GM19023 (cell line): ENCODE measurements around the gene DOC2A.

Source experiments
- ATAC-seq: cut with Tn5 transposase; IDR thresholded peaks from one replicate; pipeline ENCODE4 v1.9.1; 2021; ENCODE audit warnings: mild to moderate bottlenecking, moderate library complexity; ENCODE audit not compliant: unreplicated experiment

DOC2A gene

DNA sequence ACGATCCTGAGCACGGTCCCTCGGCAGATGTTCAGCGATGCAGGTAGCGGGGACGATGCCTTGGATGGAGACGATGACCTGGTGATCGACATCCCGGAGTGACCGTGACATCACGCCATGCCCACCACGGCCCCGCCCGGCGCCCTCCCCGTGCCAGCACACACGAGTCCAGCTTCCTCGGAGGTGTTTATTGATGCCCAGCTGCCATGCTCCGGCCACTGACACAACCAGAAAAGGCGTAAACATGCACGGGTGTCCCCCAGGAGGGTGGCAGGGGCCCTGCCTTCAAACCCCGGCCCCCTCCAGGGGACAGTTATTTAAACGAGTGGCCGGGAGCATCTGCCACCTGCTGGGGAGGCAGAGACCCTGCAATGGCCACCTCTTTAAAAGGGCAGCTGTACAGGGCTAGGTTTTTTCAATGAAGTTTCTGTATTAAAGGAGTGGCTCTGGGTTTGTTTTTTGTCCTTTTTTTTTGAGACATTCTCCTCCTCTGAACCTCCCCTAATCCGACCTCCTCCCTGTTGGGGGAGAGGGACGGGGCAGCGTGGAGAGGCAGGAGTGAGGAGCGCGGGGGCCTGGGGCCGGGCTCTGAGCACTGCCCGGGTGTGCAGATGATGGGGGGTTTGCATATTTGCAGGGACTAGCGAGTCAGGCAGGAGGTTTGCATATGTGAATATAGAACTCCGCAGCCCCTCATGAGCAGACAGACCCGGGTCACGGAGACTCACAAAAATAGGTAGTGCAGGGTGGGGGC lies 5.3 kb downstream of the DOC2A start:
- ATAC-seq: no peak

DNA sequence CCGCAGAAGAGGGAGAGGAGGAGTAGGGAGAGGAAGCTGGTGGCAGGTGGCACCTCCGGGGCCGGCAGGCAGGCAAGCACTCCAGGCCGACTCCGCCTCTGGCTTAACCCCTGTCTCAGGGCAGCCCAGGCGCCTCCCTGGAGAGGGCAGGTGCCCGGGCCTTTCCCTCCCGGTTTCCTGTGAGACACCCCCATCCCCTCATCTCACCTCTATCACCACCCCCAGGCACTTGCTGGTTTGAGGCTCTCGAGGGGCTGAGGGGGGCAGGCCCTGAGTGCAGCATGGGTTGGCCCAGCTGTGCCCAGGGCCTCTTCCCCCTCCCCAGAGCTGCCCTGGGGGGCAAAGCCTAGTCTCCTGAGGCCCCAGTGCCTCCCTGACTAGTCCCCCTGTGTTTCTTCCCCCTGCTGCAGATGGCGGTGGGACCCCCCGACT lies 6.0 kb downstream of the DOC2A start:
- ATAC-seq: no peak

DNA sequence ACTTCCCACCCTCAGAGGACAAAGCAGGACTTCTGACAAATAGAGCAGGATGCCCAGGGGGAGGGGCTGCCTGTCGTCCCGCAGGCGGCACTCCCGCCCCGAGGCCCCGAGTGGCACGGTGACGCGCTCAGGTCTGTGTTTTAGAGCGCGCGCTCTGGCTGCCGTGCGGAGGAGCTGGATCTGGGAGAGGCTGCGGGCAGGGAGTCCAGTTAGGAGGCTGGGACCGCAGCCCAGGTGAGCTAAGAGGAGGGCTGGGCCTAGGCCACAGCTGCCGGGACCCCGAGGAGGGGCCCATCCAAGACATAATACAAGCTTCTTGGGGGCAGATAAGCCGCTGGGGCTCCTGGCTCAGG lies 6.4 kb downstream of the DOC2A start:
- no peak for ATAC-seq

DNA sequence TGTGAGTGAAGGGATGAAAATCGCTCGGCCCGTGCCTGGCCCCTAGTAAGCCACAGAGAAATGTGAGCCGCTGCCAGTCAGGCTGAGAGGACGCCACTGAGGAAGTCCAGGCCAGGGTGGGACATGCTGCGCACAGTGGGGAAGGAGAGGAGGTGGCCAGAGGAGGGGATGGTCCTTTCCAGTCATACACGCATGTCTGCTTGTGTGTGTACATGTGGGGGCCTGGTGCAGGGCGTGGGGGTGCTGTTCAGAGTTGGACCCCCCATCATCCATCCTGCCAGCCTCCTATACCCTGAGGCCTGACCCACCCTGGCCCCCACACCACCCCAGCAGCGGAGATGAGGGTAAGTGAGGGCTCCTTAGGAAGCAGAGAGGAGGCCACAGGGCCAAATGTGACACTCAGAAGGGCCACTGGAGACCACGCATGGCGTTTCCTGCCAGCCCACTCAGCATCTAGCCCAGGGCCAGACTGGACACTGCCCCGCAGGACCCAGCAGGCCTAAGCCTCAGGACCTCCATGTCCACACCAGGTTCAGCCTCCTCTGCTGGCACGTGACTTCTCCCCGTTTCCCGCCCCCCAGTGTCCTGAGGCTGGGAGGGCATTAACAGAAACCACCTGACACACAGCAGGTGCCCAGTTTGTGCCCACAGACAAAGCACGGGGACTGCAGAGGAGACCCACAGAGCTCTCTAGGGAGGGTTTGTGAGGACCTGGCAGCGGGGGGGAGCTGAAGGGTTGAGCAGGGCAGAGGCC lies 7.0 kb downstream of the DOC2A start:
- ATAC-seq: no peak

DNA sequence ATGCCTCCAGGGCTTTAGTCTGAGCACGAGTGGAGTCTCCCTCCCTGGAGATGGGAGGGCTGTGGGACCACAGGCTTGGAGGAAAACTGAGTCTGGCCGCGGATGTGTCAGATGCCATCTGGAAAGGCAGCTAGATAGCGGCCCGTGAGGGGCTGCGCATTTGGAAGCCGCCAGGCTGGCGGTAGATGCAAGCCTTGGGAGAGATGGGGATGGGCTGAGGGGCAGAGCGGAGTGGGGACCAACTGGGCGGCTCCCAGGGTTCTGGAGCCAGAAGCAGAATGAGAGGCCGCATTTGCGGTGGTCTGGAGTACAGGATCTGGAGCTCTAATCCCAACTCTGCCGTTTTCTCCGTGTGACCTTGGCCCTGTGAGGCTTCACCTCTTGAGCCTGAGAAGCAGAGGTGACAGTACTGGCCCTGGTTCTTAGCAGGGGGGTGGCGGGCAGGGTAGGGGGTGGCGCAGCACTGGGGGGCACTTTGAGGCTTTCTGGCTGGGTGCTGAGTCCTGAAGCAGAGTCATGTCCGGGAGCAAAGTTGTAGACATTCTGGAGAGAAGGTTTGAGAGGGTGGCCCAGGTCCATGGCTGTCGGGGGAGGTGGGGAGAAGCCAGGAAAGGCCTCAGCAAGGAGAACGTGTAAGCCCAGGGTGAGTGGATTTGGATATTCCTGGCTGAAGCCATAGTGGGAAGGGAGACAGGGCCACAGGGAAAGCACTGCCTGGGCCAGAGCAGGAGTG lies 8.0 kb downstream of the DOC2A start:
- no peak for ATAC-seq

DNA sequence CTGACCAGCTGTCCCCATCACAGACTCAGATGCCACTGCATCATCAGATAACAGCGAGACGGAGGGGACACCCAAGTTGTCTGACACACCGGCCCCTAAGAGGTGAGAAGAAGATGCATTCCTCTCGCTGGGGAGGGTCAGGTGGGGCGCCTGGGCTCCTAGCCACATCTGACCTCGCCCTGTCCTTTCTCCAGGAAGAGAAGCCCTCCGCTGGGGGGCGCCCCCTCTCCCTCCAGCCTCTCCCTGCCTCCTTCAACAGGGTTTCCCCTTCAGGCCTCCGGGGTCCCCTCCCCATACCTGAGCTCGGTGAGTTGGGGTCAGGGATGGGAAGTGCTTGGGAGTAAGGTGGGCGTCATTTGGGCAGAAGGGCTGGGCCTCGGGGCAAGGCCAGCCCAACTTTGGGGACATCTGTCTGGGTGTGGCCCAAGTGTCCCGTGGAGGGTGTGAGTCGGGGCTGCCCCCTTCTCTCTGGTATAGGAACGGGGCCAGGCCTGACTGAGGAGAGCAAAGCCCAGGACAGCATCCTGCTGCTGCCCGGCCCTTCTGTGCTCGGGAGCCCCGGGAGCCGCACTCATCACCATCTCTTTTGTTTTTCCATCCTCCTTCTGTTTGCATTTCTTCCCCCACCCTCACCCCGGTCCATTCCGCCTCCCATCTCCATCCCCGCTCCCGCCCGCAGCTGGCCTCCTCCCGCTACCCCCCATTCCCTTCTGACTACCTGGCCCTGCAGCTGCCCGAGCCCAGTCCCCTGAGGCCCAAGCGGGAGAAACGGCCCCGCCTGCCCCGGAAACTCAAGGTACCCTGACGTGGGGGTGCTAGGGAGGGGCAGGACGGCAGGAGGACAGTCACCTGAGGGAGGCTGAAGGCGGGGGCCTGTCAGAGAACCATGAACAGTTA lies 9.8 kb downstream of the DOC2A start:
- no peak for ATAC-seq

DNA sequence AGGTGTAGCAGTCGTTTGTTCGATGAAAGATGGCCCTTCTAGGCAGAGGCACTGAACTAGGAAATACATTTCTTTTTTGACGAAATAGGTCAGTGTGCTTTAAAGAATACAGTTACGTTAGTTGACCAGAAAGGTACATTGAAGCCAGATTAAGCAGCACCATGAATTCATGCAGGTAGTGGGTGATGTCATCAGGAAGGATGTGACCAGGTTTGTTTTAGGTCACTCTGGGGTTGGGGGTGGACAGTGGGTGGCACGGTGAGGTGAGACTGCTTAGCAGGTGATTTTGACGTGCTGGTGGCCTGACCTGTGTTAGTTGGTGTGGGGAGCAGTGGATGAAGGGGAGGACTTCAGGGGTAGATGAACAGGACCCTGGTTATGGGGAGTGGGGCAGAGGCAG lies 11.2 kb downstream of the DOC2A start:
- ATAC-seq: no peak

DNA sequence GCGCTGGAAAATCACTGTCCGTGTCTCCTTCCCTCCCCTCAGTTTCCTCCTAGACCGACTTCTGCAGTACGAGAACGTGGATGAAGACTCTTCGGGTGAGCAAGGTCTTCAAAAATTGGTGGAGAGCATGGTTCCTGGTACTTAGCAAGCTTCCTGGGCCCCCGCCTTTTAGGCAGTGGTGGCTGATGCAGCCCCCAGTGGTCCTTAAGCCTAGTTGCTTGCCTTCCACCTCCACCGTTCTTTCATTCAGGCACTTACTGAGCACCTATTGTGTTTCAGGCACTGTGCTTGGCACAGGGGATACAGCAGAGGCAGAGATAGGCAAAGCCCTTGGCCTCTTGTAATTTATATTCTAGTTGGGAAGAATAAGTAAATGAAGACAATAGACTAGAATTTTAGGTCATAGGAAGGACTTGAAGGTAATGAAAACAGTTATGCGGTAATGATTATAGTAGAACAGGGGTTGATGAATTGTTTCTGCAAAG lies 14.0 kb downstream of the DOC2A start:
- no peak for ATAC-seq

DNA sequence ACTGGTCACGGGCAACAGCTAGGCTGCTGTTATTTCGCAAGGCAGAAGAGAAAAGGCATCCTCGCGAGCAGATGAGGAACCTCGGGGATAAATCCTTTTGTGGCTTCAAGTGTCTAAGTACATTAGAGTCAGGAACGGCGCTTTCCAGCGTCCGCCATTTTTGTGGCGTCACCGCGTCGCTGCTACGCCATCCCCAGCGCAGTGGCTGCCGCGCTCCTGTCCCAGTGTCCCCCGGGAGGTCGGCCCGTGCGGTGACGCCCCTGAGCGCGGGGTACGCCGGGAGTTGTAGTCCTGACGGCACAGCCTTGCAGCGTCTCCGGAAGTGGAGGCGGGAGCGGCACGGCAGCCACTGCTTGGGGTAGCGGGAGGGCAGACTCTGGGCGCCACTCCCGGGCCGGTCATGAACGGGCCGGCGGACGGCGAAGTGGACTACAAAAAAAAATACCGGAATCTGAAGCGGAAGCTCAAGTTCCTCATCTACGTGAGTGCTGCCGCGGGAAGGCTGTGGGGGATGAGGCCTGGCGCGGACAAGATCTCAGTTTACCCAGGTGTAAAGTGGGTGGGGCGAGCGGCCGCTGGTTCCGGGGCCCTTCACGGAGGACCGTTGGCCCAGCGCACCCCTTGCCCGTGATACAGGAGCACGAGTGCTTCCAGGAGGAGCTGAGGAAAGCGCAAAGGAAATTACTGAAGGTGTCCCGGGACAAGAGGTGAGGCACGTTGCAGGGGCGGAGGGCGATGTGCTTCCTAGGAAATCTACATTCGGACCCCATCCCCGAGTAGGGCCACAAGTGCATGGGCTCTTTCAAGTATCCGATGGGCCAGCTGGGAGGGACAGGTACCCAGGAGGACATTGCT lies 14.7 kb downstream of the DOC2A start, which contains the start of gene INO80E:
Gene INO80E (plus strand): TSS at position 331 of the 855 bp plus-strand sequence. CDS start 70 bp downstream, at position 401.
- ATAC-seq: peak; percentile 91

DNA sequence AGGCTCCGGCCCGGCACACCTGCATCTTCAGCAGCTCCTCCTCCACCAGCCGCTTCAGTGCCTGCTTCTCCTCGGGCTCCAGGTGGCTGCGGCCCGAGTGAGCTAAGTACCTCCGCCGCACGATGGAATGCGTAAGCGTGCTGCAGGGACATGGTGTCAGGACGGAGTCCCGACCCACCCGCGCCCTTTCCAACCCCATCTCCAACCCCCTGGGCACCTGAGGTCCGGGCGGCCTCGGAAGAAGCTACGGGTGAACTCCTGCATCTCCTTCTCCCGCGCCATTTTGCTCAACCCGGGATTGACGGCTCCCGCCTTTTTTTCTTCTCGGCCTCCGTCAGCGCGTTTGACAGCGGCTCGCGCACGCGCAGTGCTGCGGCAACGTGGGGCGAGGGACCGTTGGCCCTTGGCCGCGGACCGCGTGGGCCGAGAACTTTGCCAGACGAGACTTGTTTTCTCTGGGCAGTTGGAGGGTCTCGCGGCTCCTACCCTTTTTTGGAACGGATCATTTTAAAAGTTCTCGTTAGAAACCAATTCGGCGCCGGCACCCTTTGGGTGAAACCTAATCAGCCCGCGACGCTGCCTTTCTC lies 15.4 kb downstream of the DOC2A start, which contains the start of gene HIRIP3:
Gene HIRIP3 (minus strand): TSS at position 294 of the 587 bp plus-strand sequence. CDS start 12 bp downstream, at position 282.
- ATAC-seq: peak; percentile 48

DNA sequence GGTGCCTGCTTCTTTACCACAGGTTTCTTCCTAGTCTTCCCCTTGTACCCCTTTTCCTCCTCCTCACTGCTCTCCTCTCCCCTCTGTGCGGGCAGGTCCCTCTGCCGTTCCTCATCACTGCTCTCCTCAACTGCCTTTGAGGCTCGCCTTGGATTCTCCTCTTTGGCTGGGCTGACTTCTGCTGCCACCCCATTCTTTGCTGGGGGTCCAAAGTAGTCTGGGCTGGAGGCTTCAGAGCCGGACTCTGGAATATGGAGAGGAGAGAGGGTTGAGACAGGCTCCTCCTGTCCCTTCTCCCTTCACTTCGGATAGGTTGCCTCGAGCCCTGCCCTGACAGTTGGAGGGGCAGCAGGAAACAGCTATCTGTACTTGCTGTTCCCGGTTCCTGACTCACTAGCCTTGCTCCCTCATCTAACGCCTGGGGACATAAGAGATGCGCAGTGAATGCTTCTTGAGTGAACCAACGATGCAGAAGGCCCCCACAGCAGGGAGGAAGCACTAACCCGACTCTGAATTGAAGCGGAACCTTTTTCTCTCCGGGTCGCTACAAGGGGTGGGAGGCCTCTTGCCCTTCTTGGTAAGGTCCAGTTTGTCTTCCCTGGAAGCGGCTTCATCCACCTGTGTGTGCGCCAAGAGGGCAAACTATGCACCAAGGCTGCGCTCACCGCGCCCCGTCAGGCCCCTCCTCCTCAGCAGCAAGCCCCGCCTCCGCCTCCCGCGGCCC lies 16.1 kb downstream of the DOC2A start:
- ATAC-seq: peak; percentile 30

DNA sequence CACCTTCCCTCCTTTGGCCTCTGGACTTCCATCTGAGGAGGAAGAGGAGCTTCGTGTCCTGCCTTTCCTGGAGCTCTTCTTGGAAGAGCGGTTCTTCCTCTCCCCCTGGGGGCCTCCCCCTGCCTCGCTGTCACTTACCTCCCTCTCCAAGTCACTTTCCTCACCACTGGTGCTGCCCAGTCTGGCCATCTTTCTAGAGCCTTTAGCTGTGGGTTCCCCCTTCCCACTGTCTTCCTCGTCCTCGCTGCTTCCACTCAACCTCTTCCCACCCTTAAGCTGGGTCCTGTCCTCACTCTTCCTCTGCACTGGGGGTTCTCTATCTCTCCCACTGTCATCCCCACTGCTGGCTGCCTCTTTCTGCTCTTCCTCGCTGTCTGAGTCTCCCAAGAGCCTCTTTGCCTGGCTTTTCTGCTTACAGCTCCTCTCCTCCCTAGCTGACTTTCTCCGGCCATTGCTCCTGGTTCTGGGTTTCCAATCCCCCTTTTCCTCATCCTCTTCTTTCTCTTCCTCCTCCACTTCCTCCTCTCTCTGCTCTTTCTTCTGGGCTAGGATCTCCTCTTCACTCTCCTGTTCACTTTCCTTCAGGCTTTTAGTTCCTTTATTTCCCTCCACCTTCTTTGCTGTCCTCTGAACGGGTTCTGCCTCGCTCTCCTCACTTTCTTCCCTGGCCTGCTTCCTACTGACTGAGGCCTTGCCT lies 16.8 kb downstream of the DOC2A start:
- ATAC-seq: no peak

DNA sequence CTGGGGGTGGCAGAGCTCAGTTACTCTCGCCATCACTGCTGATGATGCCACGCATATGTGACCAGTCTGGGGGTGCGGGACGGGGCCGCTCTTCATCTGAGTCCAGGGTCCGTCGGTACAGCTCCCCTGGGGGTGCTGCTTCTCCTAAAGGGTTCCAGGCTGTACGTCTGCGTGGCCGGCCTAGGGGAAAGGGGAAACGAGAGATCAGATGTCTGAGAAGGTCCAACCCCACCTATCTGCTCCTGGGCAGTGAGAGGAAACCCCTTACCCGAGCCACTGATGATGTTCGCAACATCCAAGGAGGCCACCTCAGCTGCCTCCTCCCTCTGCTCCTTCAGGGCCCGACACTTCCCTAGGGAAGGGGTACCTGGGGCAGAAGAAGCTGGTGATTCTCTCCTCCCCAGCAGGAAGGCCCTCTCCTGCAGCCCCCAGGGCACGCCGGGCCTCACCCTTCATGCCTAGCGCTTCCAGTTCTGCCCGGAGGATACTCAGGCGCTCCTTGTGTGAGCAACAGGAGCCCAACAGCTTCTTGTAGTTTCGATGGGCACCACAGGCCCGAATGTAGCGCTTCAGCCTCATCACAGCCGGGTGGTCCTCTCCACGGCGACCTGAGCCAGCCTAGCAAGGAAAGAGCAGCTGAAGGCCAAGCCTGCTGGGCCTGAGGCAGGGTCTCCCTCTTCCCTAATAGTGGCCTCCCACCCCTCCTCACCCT lies 17.5 kb downstream of the DOC2A start:
- ATAC-seq: no peak

DNA sequence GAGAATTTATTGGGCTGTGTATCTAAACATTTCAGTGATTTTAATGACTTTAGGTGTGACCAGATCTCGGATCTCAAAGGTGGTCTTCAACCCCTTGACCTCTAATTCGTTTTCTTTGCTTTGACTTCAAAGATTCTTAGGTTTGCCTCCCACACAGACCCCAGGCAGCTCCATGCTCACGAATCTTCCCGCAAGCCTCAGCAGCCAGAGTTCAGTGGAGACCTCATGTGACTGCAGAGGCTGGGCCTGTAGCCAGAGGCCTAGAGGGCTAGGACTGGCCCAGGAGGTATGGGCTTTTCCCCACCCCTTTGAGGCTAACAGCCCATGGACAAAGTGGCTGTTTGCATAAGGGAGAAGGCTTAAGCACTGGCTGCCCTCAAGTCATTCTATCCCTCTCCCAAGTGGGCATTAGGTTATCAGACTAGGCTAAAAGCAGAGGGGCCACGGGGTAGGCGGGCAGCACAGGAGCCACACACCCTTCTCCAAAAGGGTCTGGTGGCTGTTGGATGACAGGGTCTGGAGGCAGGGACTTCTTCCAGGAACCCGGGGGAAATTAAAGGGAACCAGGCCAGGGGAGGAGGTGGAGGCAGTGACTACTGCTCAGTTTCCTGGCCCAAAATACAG lies 18.4 kb downstream of the DOC2A start:
- no peak for ATAC-seq

DNA sequence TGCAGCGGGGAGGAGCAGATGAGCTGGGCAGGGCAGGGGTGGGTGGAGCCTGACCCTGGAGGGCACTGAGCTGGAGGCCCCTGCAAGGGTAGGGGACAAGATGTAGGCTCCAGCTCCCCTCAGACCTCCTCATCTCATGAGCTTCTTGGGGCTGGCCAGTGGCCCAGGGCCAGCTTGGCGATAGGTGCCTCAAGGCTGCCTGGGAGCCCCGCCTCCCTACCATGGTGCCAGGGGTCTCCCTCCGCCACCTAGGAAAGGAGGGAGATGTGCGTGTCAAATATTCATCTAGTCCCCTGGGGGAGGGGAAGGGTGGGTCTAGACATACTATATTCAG lies 19.3 kb downstream of the DOC2A start:
- no peak for ATAC-seq

DNA sequence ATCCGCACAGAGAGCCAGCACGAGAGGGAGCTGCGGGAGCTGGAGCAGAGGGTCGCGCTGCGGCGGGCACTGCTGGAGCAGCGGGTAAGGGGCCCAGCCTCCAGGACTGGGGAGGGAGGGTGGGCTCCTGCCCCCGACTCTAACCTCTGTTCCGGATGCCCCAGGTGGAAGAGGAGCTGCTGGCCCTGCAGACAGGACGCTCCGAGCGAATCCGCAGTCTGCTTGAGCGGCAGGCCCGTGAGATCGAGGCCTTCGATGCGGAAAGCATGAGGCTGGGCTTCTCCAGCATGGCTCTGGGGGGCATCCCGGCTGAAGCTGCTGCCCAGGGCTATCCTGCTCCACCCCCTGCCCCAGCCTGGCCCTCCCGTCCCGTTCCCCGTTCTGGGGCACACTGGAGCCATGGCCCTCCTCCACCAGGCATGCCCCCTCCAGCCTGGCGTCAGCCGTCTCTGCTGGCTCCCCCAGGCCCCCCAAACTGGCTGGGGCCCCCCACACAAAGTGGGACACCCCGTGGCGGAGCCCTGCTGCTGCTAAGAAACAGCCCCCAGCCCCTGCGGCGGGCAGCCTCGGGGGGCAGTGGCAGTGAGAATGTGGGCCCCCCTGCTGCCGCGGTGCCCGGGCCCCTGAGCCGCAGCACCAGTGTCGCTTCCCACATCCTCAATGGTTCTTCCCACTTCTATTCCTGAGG lies 19.8 kb downstream of the DOC2A start:
- no peak for ATAC-seq
